Activated naive CD4-positive, alpha-beta T cell treated with anti-CD3 and anti-CD28 coated beads, Interleukin-2, amount 50 U/mL, for 72 hours (primary cell): Measurements from ENCODE around the gene SYNE1. TPM values are rescaled to one million over a fixed set of nuclear protein-coding genes. Genes with fewer than 3 reads are reported as not detected.

Experiments
- ATAC-seq, 2 donors: fragments of 150-1000 bp; cut with Tn5 transposase; 2 replicates each; pipeline ENCODE4 v1.10.0; 2021; ENCODE audit warnings: mild to moderate bottlenecking in 2 of 2, moderate library complexity in 2 of 2
- DNase-seq, 2 donors: peaks; one replicate each; pipeline ENCODE4 v3.0.0; 2021 to 2022; ENCODE audit warnings: low spot score in 2 of 2
- H3K27ac Mint-ChIP-seq, 2 donors: one replicate each; pipeline ENCODE4 v1.8.0; 2022; ENCODE audit warnings: mild to moderate bottlenecking in 2 of 2, mixed read lengths in 2 of 2
- H3K36me3 Mint-ChIP-seq, 2 donors: one replicate each; pipeline ENCODE4 v1.8.0; 2022; ENCODE audit warnings: mixed read lengths in 2 of 2
- H3K9me3 Mint-ChIP-seq, 2 donors: one replicate each; pipeline ENCODE4 v1.8.0; 2022; ENCODE audit warnings: mixed read lengths in 2 of 2
- total RNA-seq, 2 donors: library from RNA; stranded (reverse); gene quantifications; one replicate each; pipeline ENCODE4 v1.2.3, GENCODE V29; 2022

Gene SYNE1
- total RNA-seq, 2 donors from 2014 or later, result 29.4 to 33.7 TPM

DNA sequence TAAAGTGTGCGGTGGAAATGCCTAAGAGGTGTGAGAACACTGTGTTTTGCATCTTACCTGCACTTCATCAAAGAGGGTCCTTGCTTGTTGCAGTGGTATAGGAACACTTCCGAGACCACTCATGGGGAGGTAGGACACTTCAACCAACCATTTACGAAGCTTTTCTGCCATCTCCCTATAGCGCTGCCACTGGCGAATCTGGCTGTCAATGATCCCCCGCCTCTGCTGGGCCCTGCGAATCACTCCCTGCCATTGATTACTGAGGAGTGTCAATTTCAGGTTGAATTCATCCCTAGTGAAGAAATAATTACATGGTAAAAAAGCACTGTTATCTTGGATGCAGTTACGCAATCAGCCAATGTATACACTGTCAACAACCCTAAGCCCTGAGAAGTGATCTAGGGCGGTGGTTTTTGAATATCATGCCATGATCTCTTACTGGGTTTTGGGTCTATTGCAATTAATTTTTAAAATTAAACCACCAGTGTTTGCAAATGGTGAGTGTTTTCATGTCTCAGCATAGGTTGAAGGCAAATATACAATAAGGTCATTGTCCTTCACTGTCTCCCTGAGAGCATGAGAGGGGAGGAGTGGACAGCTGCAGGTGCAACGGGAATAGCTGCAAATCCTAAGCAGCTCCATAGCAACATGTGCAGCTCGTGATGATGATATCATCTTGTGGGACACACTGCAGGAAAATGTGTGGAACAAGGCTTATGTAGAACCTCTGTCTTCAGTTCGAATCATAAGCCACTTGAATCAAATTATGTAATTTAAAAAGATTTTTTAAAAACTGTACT, 429.0 kb downstream of the SYNE1 start:
- no peak for DNase-seq
- Mint-ChIP-seq H3K27ac (no peak overlapping the region), H3K9me3 (no peaks in the 10 kb centered on the region), H3K36me3 (peaks cover 18 to 23% of the 10 kb centered on the region in 2 donors)
- ATAC-seq, result no peak

DNA sequence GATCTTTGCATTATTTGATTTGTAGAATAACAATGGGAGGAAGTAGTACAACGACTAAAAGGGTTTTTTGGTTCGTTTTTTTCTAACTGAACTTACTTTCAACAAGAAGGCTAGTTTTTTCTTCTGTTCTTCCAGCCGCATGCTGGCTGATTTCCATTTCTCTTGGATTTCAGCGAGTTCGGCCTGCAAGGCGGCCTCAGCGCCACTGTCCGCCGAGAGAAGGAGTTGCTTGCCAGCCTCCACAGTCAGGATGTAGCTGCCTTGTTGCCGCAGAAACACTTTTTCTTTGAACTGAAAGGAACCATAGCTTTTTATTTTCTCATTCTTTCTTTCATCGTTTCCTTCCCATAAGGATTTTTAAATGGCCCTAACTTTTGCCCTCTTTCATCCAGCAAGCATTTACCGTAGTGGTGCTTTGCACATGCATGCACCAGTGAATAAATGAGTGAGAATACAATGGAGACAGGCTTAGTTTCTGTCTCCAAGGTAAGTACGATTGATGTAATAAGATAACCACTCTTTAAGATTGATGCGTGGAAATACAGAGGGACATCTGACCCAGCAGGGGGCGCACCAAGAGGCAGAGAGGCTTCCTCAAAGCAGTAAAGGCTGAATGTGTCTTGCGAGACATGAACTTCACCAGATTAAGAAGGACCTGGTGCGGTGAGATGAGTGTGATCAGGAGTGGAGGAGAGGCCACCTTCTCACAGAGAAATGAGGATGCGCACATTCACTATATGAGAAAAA, 430.9 kb downstream of the SYNE1 start:
- H3K27ac Mint-ChIP-seq, result peak overlapping the region; percentile 3 to 10
- H3K9me3 Mint-ChIP-seq, result no peaks in the 10 kb centered on the region
- DNase-seq (peak in 1 of 2 donors; percentile 34), ATAC-seq (no peak)
- H3K36me3 Mint-ChIP-seq, result peaks cover 18 to 23% of the 10 kb centered on the region in 2 donors

GRCh38 chr6:152204591-152204990, 432.6 kb downstream of the SYNE1 start:
- Mint-ChIP-seq H3K9me3 (no peaks in the 10 kb centered on the region), H3K36me3 (peaks cover 23 to 24% of the 10 kb centered on the region in 2 donors), H3K27ac (no peak overlapping the region)
- DNase-seq, result no peak
- ATAC-seq, result no peak

GRCh38 chr6:152201120-152201519, 436.0 kb downstream of the SYNE1 start:
- Mint-ChIP-seq H3K36me3 (peaks cover 29 to 34% of the 10 kb centered on the region in 2 donors), H3K27ac (no peak overlapping the region), H3K9me3 (peaks cover 0 to 4% of the 10 kb centered on the region in 2 donors)
- DNase-seq, result no peak
- ATAC-seq, result no peak

DNA sequence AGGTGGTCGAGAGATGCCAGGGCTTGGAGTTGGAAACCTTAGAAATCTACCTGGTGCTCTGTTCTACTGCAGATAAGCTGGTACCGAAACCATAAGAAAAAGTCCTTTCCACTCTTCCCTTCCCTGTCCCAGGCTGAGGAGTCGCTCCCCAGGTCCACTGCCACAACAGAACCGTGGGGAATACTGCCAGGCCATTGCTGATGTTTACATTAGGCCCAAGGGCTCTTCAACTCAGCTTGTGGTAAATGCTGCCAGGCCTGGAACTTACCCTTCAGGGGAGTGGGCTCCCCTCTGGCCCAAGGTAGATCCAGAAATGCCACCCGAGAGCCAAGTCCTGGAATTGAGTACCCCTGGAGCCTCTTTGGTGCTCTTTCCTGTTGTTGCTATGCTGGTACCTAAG, 441.3 kb downstream of the SYNE1 start:
- Mint-ChIP-seq H3K27ac (no peak overlapping the region), H3K36me3 (peaks cover 46 to 49% of the 10 kb centered on the region in 2 donors)

DNA sequence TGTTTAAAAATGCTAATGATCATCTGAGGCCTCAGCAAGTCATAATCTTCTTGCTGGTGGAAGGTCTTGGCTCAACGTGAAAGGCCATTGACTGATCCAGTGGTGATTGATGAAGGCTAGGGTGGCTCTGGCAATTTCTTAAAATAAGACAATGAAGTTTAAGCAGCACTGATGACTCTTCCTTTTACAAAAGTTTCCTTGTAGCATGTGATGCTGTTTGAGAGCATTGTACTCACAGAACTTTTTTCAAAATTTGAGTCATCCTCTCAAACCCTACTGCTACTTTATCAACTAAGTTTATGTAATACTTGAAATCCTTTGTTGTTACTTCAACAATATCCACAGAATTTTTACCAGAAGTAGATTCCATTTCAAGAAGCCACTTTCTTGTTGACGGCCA, 447.4 kb downstream of the SYNE1 start:
- Mint-ChIP-seq H3K27ac (no peak overlapping the region), H3K36me3 (peaks cover 11 to 29% of the 10 kb centered on the region in 2 donors), H3K9me3 (peaks cover 11 to 28% of the 10 kb centered on the region in 2 donors)
- ATAC-seq (peak; percentile 27 to 29), DNase-seq (no peak)

More for the DNA sequence above, 441.3 kb downstream of the SYNE1 start:
- peaks cover 9 to 38% of the 10 kb centered on the region in 2 donors for H3K9me3 Mint-ChIP-seq
- no peak for ATAC-seq
- no peak for DNase-seq

GRCh38 chr6:152188011-152188410, 449.2 kb downstream of the SYNE1 start:
- ATAC-seq (no peak), DNase-seq (no peak)
- peaks cover 11 to 28% of the 10 kb centered on the region in 2 donors for H3K36me3 Mint-ChIP-seq
- H3K9me3 Mint-ChIP-seq, result peaks cover 7 to 20% of the 10 kb centered on the region in 2 donors
- H3K27ac Mint-ChIP-seq, result no peak overlapping the region

- H3K9me3 Mint-ChIP-seq, result peaks cover 3 to 12% of the 10 kb centered on the region in 2 donors
- DNase-seq (no peak), ATAC-seq (peak in 1 of 2 donors; percentile 33)
- H3K27ac Mint-ChIP-seq, result peak overlapping the region in 1 of 2 donors; percentile 80
- peaks cover 8 to 20% of the 10 kb centered on the region in 2 donors for H3K36me3 Mint-ChIP-seq
Measured at GRCh38 chr6:152186840-152187239, 450.3 kb downstream of the SYNE1 start.

- Mint-ChIP-seq H3K27ac (peak overlapping the region; percentile 94), H3K36me3 (peaks cover 4 to 26% of the 10 kb centered on the region in 2 donors), H3K9me3 (peaks cover 0 to 5% of the 10 kb centered on the region in 2 donors)
- DNase-seq (no peak), ATAC-seq (peak; percentile 79 to 84)
Measured at GRCh38 chr6:152184917-152185574, 452.1 kb downstream of the SYNE1 start.

- DNase-seq, result no peak
- Mint-ChIP-seq H3K36me3 (peaks cover 4 to 27% of the 10 kb centered on the region in 2 donors), H3K27ac (peak overlapping the region; percentile 94), H3K9me3 (peaks cover 0 to 5% of the 10 kb centered on the region in 2 donors)
- peak in 1 of 2 donors; percentile 33 for ATAC-seq
Measured at GRCh38 chr6:152184573-152184916, 452.6 kb downstream of the SYNE1 start.

- Mint-ChIP-seq H3K9me3 (peaks cover 0 to 5% of the 10 kb centered on the region in 2 donors), H3K27ac (peak overlapping the region; percentile 21 to 46), H3K36me3 (peaks cover 4 to 22% of the 10 kb centered on the region in 2 donors)
- ATAC-seq, result no peak
- DNase-seq, result no peak
Measured at GRCh38 chr6:152180601-152181000, 456.6 kb downstream of the SYNE1 start.

DNA sequence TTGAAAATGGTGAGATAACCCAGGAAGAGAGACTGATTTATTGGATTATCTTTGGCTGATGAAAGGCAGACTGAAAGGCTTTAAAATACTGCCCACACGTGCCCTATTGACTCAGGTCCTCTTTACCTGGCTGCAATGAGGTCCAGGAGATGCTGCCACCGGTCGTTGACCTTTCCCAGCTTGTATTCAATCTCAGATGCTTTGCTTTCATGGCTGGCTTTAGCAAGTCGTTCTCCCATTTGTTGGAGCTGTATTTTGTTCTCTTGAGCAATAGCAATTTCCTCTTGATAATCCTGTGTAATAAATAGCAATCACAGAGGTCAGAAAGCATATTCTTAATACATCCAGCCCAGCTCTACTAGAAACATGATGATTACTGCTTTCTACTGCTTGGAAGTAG, 460.9 kb downstream of the SYNE1 start:
- Mint-ChIP-seq H3K36me3 (peaks cover 4 to 52% of the 10 kb centered on the region in 2 donors), H3K9me3 (peaks cover 0 to 3% of the 10 kb centered on the region in 2 donors), H3K27ac (no peak overlapping the region)
- DNase-seq, result no peak
- no peak for ATAC-seq

GRCh38 chr6:152173957-152174356, 463.2 kb downstream of the SYNE1 start:
- no peak for ATAC-seq
- no peak for DNase-seq
- Mint-ChIP-seq H3K27ac (no peak overlapping the region), H3K36me3 (peaks cover 5 to 54% of the 10 kb centered on the region in 2 donors), H3K9me3 (peaks cover 0 to 10% of the 10 kb centered on the region in 2 donors)

GRCh38 chr6:152173321-152173720, 463.8 kb downstream of the SYNE1 start:
- DNase-seq (no peak), ATAC-seq (no peak)
- Mint-ChIP-seq H3K36me3 (peaks cover 7 to 56% of the 10 kb centered on the region in 2 donors), H3K27ac (no peak overlapping the region), H3K9me3 (peaks cover 0 to 10% of the 10 kb centered on the region in 2 donors)

DNA sequence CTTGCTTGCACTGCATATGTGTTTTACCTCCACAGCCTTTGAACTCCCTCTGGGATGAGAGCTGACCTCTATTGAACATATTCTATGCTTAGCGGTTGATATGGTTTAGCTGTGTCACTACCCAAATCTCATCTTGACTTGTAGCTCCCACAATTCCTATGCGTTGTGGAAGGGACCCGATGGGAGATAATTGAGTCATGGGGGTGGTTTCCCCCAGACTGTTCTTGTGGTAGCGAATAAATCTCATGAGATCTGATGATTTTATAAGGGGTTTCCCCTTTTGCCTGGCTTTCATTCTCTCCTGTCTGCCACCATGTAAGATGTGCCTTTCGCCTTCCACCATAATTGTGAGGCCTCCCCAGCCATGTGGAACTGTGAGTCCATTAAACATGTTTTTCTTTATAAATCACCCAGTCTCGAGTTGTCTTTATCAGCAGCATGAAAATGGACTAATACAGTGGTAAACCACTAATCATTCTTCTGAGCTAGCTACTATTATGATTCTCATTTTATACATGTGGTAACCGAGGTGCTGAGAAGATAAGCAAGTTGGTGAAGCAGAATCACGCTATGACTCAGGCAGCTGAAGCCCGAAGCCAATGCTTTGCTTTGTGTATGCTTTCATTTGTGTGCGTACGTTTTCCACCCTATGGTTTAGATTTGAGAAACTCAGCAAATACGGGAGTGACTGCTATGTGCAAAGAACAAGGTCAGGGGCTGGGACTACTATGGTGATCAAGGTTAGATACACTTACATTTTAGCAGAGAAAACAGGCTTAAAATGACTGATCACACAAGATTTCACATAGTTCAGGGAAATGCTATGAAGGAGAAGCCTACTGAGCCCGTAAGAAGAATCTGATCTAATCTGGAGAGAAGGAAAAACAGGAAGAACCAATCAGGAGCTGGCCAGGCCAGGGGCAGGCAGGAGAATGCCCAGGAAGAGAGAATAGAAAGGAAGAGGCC, 466.2 kb downstream of the SYNE1 start:
- Mint-ChIP-seq H3K36me3 (peaks cover 13 to 60% of the 10 kb centered on the region in 2 donors), H3K27ac (peak overlapping the region; percentile 89 to 97), H3K9me3 (peaks cover 0 to 10% of the 10 kb centered on the region in 2 donors)
- peak; percentile 88 to 95 for ATAC-seq
- DNase-seq, result peak; percentile 51 to 71

DNA sequence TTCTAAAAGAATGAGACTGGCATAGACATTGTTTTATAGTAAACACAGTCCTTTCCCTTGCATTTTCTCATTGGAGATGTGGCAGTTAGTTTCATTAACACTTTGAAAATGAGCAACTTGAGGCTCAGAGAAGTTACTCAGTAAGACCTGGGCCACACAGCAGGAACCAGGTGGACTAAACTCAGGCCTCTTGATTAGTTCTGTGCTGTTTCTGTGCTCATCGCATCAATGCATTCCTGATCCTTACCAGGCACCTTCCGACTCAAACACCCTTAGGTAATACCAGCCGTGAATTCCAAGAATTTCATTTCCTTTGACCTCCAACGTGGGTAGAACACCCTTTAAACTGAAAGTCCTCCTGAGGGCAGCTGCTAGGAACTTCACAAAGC, 466.9 kb downstream of the SYNE1 start:
- peaks cover 13 to 53% of the 10 kb centered on the region in 2 donors for H3K36me3 Mint-ChIP-seq
- ATAC-seq, result peak in 1 of 2 donors; percentile 1
- H3K27ac Mint-ChIP-seq, result peak overlapping the region; percentile 89 to 97
- no peak for DNase-seq
- H3K9me3 Mint-ChIP-seq, result peaks cover 0 to 10% of the 10 kb centered on the region in 2 donors
